Measurements from ENCODE around the gene TRPV4. TPM values are rescaled to one million over a fixed set of nuclear protein-coding genes. Genes with fewer than 3 reads are reported as not detected.

The TRPV4 gene
- total RNA-seq, 2 donors from 2014 or later: not detected

- DNase-seq (no peak), ATAC-seq (replicated peaks in 1 of 2) (no peak)
- Mint-ChIP-seq H3K27me3 (ENCODE audit: low read depth) (no peaks in the 10 kb centered on the region), H3K4me3 (no peak overlapping the region), H3K4me1 (ENCODE audit: low read depth) (peaks cover 5% of the 10 kb centered on the region), H3K9me3 (peaks cover 0 to 2% of the 10 kb centered on the region in 2 donors), H3K36me3 (ENCODE audit: insufficient read depth in 2 of 2) (no peaks in the 10 kb centered on the region), H3K27ac (no peak overlapping the region)
Observed at GRCh38 chr12:109762071-109762672, 71.0 kb downstream of the TRPV4 start.

- peaks cover 5% of the 10 kb centered on the region for H3K4me1 Mint-ChIP-seq (ENCODE audit: low read depth)
- DNase-seq: no peak
- no peaks in the 10 kb centered on the region for H3K27me3 Mint-ChIP-seq (ENCODE audit: low read depth)
- no peak for ATAC-seq (replicated peaks in 1 of 2)
- no peak overlapping the region for H3K27ac Mint-ChIP-seq
- peaks cover 1 to 5% of the 10 kb centered on the region in 2 donors for H3K9me3 Mint-ChIP-seq
- H3K4me3 Mint-ChIP-seq: no peak overlapping the region
- peaks cover 0 to 6% of the 10 kb centered on the region in 2 donors for H3K36me3 Mint-ChIP-seq (ENCODE audit: insufficient read depth in 2 of 2)
Observed at GRCh38 chr12:109760930-109761921, 72.0 kb downstream of the TRPV4 start.

- Mint-ChIP-seq H3K27ac (no peak overlapping the region), H3K4me1 (ENCODE audit: low read depth) (peaks cover 5% of the 10 kb centered on the region), H3K27me3 (ENCODE audit: low read depth) (no peaks in the 10 kb centered on the region), H3K9me3 (peaks cover 1 to 5% of the 10 kb centered on the region in 2 donors), H3K36me3 (ENCODE audit: insufficient read depth in 2 of 2) (peaks cover 0 to 10% of the 10 kb centered on the region in 2 donors), H3K4me3 (no peak overlapping the region)
- no peak for ATAC-seq (replicated peaks in 1 of 2)
- no peak for DNase-seq
Observed at GRCh38 chr12:109760031-109760929, 72.9 kb downstream of the TRPV4 start.

GRCh38 chr12:109759595-109759994 is 73.6 kb downstream of the TRPV4 start:
- ATAC-seq (replicated peaks in 1 of 2) (no peak), DNase-seq (no peak)
- Mint-ChIP-seq H3K27ac (no peak overlapping the region), H3K9me3 (peaks cover 1 to 5% of the 10 kb centered on the region in 2 donors), H3K4me3 (no peak overlapping the region), H3K36me3 (ENCODE audit: insufficient read depth in 2 of 2) (peaks cover 0 to 10% of the 10 kb centered on the region in 2 donors), H3K4me1 (ENCODE audit: low read depth) (peaks cover 5% of the 10 kb centered on the region), H3K27me3 (ENCODE audit: low read depth) (no peaks in the 10 kb centered on the region)

GRCh38 chr12:109758426-109759420 is 74.5 kb downstream of the TRPV4 start:
- no peak for DNase-seq
- Mint-ChIP-seq H3K4me1 (ENCODE audit: low read depth) (peaks cover 5% of the 10 kb centered on the region), H3K27ac (no peak overlapping the region), H3K4me3 (no peak overlapping the region), H3K27me3 (ENCODE audit: low read depth) (no peaks in the 10 kb centered on the region), H3K9me3 (peaks cover 1 to 5% of the 10 kb centered on the region in 2 donors), H3K36me3 (ENCODE audit: insufficient read depth in 2 of 2) (peaks cover 0 to 10% of the 10 kb centered on the region in 2 donors)
- no peak for ATAC-seq (replicated peaks in 1 of 2)

- DNase-seq: no peak
- Mint-ChIP-seq H3K9me3 (peaks cover 1 to 5% of the 10 kb centered on the region in 2 donors), H3K27ac (no peak overlapping the region), H3K36me3 (ENCODE audit: insufficient read depth in 2 of 2) (peaks cover 0 to 10% of the 10 kb centered on the region in 2 donors), H3K27me3 (ENCODE audit: low read depth) (no peaks in the 10 kb centered on the region), H3K4me3 (no peak overlapping the region), H3K4me1 (ENCODE audit: low read depth) (no peaks in the 10 kb centered on the region)
- ATAC-seq (replicated peaks in 1 of 2): no peak
Observed at GRCh38 chr12:109757671-109758265, 75.4 kb downstream of the TRPV4 start.

- ATAC-seq (replicated peaks in 1 of 2): no peak
- Mint-ChIP-seq H3K27me3 (ENCODE audit: low read depth) (no peaks in the 10 kb centered on the region), H3K4me1 (ENCODE audit: low read depth) (no peaks in the 10 kb centered on the region), H3K9me3 (peaks cover 1 to 5% of the 10 kb centered on the region in 2 donors), H3K27ac (no peak overlapping the region), H3K36me3 (ENCODE audit: insufficient read depth in 2 of 2) (peaks cover 0 to 10% of the 10 kb centered on the region in 2 donors), H3K4me3 (no peak overlapping the region)
- no peak for DNase-seq
Observed at GRCh38 chr12:109756457-109756856, 76.7 kb downstream of the TRPV4 start.

GRCh38 chr12:109753959-109754358 is 79.2 kb downstream of the TRPV4 start:
- no peaks in the 10 kb centered on the region for H3K4me1 Mint-ChIP-seq (ENCODE audit: low read depth)
- H3K9me3 Mint-ChIP-seq: peaks cover 1 to 5% of the 10 kb centered on the region in 2 donors
- no peak overlapping the region for H3K4me3 Mint-ChIP-seq
- no peak overlapping the region for H3K27ac Mint-ChIP-seq
- no peak for DNase-seq
- no peaks in the 10 kb centered on the region for H3K27me3 Mint-ChIP-seq (ENCODE audit: low read depth)
- no peak for ATAC-seq (replicated peaks in 1 of 2)
- peaks cover 0 to 10% of the 10 kb centered on the region in 2 donors for H3K36me3 Mint-ChIP-seq (ENCODE audit: insufficient read depth in 2 of 2)

- Mint-ChIP-seq H3K36me3 (ENCODE audit: insufficient read depth in 2 of 2) (peaks cover 0 to 10% of the 10 kb centered on the region in 2 donors), H3K4me3 (no peak overlapping the region), H3K27ac (no peak overlapping the region), H3K27me3 (ENCODE audit: low read depth) (no peaks in the 10 kb centered on the region), H3K9me3 (peaks cover 1 to 5% of the 10 kb centered on the region in 2 donors), H3K4me1 (ENCODE audit: low read depth) (no peaks in the 10 kb centered on the region)
- ATAC-seq (replicated peaks in 1 of 2): no peak
- no peak for DNase-seq
Observed at GRCh38 chr12:109753054-109753401, 80.2 kb downstream of the TRPV4 start.

- Mint-ChIP-seq H3K27me3 (ENCODE audit: low read depth) (no peaks in the 10 kb centered on the region), H3K4me3 (no peak overlapping the region), H3K36me3 (ENCODE audit: insufficient read depth in 2 of 2) (peaks cover 0 to 10% of the 10 kb centered on the region in 2 donors), H3K27ac (no peak overlapping the region), H3K4me1 (ENCODE audit: low read depth) (no peaks in the 10 kb centered on the region), H3K9me3 (peaks cover 1 to 4% of the 10 kb centered on the region in 2 donors)
- ATAC-seq (replicated peaks in 1 of 2) (no peak), DNase-seq (no peak)
Observed at GRCh38 chr12:109752117-109753053, 80.8 kb downstream of the TRPV4 start.
